ENCODE results near the gene PNLIP. TPM values are rescaled to one million over a fixed set of nuclear protein-coding genes. Genes with fewer than 3 reads are reported as not detected.

Gene PNLIP
- total and polyA plus RNA-seq, 2 donors from 2014 or later, result not detected

GRCh38 chr10:116540814-116541213 is 4.9 kb upstream of the PNLIP start:
- TF ChIP-seq, protein P1, sequence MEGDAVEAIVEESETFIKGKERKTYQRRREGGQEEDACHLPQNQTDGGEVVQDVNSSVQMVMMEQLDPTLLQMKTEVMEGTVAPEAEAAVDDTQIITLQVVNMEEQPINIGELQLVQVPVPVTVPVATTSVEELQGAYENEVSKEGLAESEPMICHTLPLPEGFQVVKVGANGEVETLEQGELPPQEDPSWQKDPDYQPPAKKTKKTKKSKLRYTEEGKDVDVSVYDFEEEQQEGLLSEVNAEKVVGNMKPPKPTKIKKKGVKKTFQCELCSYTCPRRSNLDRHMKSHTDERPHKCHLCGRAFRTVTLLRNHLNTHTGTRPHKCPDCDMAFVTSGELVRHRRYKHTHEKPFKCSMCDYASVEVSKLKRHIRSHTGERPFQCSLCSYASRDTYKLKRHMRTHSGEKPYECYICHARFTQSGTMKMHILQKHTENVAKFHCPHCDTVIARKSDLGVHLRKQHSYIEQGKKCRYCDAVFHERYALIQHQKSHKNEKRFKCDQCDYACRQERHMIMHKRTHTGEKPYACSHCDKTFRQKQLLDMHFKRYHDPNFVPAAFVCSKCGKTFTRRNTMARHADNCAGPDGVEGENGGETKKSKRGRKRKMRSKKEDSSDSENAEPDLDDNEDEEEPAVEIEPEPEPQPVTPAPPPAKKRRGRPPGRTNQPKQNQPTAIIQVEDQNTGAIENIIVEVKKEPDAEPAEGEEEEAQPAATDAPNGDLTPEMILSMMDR (IDR thresholded peaks at IDR 0.05; ENCODE audit: borderline replicate concordance, extremely low read depth, insufficient read depth), result no peak
- Histone ChIP-seq H3K9ac (ENCODE audit: low read length in 3 of 3) (no peak overlapping the region), H3K27me3 (ENCODE audit: control insufficient read depth, insufficient read depth, low read length) (no peaks in the 10 kb centered on the region), H3K4me1 (ENCODE audit: control insufficient read depth in 2 of 3, insufficient read depth in 2 of 3, low read depth in 1 of 3, low read length in 3 of 3) (no peaks in the 10 kb centered on the region), H3K36me3 (ENCODE audit: control insufficient read depth in 2 of 3, insufficient read depth in 3 of 3, low read length in 3 of 3) (no peaks in the 10 kb centered on the region), H3K27ac (ENCODE audit: low read depth in 2 of 2, low read length in 2 of 2) (no peak overlapping the region), H3K4me3 (ENCODE audit: low read length in 3 of 3) (no peak overlapping the region), H3K9me3 (ENCODE audit: control insufficient read depth in 2 of 3, insufficient read depth in 1 of 3, low read length in 3 of 3) (no peaks in the 10 kb centered on the region)
- FAIRE-seq (no peak), DNase-seq (no peak)
- intact Hi-C loops (cut with DNase I), result no loop called here

GRCh38 chr10:116542007-116542677 is 3.6 kb upstream of the PNLIP start:
- H3K27ac ChIP-seq (ENCODE audit: low read depth in 2 of 2, low read length in 2 of 2), result no peak overlapping the region

GRCh38 chr10:116545122-116545521 is 609 bp upstream of the PNLIP start:
- intact Hi-C loops (cut with DNase I), result no loop called here
- no peak for FAIRE-seq
- H3K9ac ChIP-seq (ENCODE audit: low read length in 3 of 3), result no peak overlapping the region
- no peaks in the 10 kb centered on the region for H3K36me3 ChIP-seq (ENCODE audit: control insufficient read depth in 2 of 3, insufficient read depth in 3 of 3, low read length in 3 of 3)
- DNase-seq, result no peak
- no peaks in the 10 kb centered on the region for H3K9me3 ChIP-seq (ENCODE audit: control insufficient read depth in 2 of 3, insufficient read depth in 1 of 3, low read length in 3 of 3)
- H3K27ac ChIP-seq (ENCODE audit: low read depth in 2 of 2, low read length in 2 of 2), result no peak overlapping the region
- H3K4me3 ChIP-seq (ENCODE audit: low read length in 3 of 3), result no peak overlapping the region
- TF ChIP-seq, protein P1 (IDR thresholded peaks at IDR 0.05; ENCODE audit: borderline replicate concordance, extremely low read depth, insufficient read depth), result no peak
- no peaks in the 10 kb centered on the region for H3K4me1 ChIP-seq (ENCODE audit: control insufficient read depth in 2 of 3, insufficient read depth in 2 of 3, low read depth in 1 of 3, low read length in 3 of 3)
- no peaks in the 10 kb centered on the region for H3K27me3 ChIP-seq (ENCODE audit: control insufficient read depth, insufficient read depth, low read length)

More at GRCh38 chr10:116542007-116542677, 3.6 kb upstream of the PNLIP start:
- H3K36me3 ChIP-seq (ENCODE audit: control insufficient read depth in 2 of 3, insufficient read depth in 3 of 3, low read length in 3 of 3), result no peaks in the 10 kb centered on the region
- intact Hi-C loops (cut with DNase I), result no loop called here
- no peaks in the 10 kb centered on the region for H3K9me3 ChIP-seq (ENCODE audit: control insufficient read depth in 2 of 3, insufficient read depth in 1 of 3, low read length in 3 of 3)
- DNase-seq (no peak), FAIRE-seq (no peak)
- no peaks in the 10 kb centered on the region for H3K4me1 ChIP-seq (ENCODE audit: control insufficient read depth in 2 of 3, insufficient read depth in 2 of 3, low read depth in 1 of 3, low read length in 3 of 3)
- TF ChIP-seq, protein P1 (IDR thresholded peaks at IDR 0.05; ENCODE audit: borderline replicate concordance, extremely low read depth, insufficient read depth), result no peak
- H3K27me3 ChIP-seq (ENCODE audit: control insufficient read depth, insufficient read depth, low read length), result no peaks in the 10 kb centered on the region
- no peak overlapping the region for H3K9ac ChIP-seq (ENCODE audit: low read length in 3 of 3)
- no peak overlapping the region for H3K4me3 ChIP-seq (ENCODE audit: low read length in 3 of 3)

GRCh38 chr10:116548301-116548700 is 2.6 kb downstream of the PNLIP start:
- Histone ChIP-seq H3K4me1 (ENCODE audit: control insufficient read depth in 2 of 3, insufficient read depth in 2 of 3, low read depth in 1 of 3, low read length in 3 of 3) (no peaks in the 10 kb centered on the region), H3K4me3 (ENCODE audit: low read length in 3 of 3) (no peak overlapping the region), H3K27ac (ENCODE audit: low read depth in 2 of 2, low read length in 2 of 2) (no peak overlapping the region), H3K9me3 (ENCODE audit: control insufficient read depth in 2 of 3, insufficient read depth in 1 of 3, low read length in 3 of 3) (no peaks in the 10 kb centered on the region), H3K9ac (ENCODE audit: low read length in 3 of 3) (no peak overlapping the region), H3K27me3 (ENCODE audit: control insufficient read depth, insufficient read depth, low read length) (no peaks in the 10 kb centered on the region), H3K36me3 (ENCODE audit: control insufficient read depth in 2 of 3, insufficient read depth in 3 of 3, low read length in 3 of 3) (no peaks in the 10 kb centered on the region)
- no peak for DNase-seq
- intact Hi-C loops (cut with DNase I), result no loop called here
- TF ChIP-seq, protein P1 (IDR thresholded peaks at IDR 0.05; ENCODE audit: borderline replicate concordance, extremely low read depth, insufficient read depth), result no peak
- no peak for FAIRE-seq
